ENCODE data around the gene DACT3.
A peak's percentile ranks its signal among the peaks of the same experiment; 100 is the strongest.
"Not testable (repeated sequence)": the region's sequence is repeated elsewhere in the genome, so short reads cannot be mapped to it uniquely, and the experiment has no call there.

Gene DACT3

GRCh38 chr19:46631481-46631880, 29.5 kb downstream of the DACT3 start:
- no peak for DNase-seq

- DNase-seq, result no peak
Measured at GRCh38 chr19:46630586-46631205, 30.3 kb downstream of the DACT3 start.

- no peak for DNase-seq
Measured at GRCh38 chr19:46629546-46630025, 31.4 kb downstream of the DACT3 start.

- not testable (repeated sequence) for DNase-seq
Measured at GRCh38 chr19:46628970-46629369, 32.0 kb downstream of the DACT3 start.

GRCh38 chr19:46626446-46626845, 34.5 kb downstream of the DACT3 start:
- DNase-seq, result no peak

- no peak for DNase-seq
Measured at GRCh38 chr19:46625731-46626130, 35.3 kb downstream of the DACT3 start.

- DNase-seq, result no peak
Measured at GRCh38 chr19:46624958-46625661, 35.9 kb downstream of the DACT3 start, which contains the start of gene PTGIR. TSS of gene PTGIR (minus strand) at chr19:46625089. CDS start at chr19:46624225, 864 bp downstream.

- DNase-seq, result no peak
Measured at GRCh38 chr19:46623915-46624502, 37.0 kb downstream of the DACT3 start.

GRCh38 chr19:46622118-46622446, 38.9 kb downstream of the DACT3 start:
- DNase-seq, result no peak

GRCh38 chr19:46621191-46622117, 39.5 kb downstream of the DACT3 start:
- DNase-seq, result no peak

GRCh38 chr19:46620716-46621115, 40.3 kb downstream of the DACT3 start:
- no peak for DNase-seq

- DNase-seq, result no peak
Measured at GRCh38 chr19:46620267-46620666, 40.7 kb downstream of the DACT3 start.

- DNase-seq, result no peak
Measured at GRCh38 chr19:46618670-46619231, 42.2 kb downstream of the DACT3 start.

GRCh38 chr19:46617601-46618000, 43.4 kb downstream of the DACT3 start:
- DNase-seq, result no peak

GRCh38 chr19:46616631-46617322, 44.2 kb downstream of the DACT3 start:
- DNase-seq, result no peak

GRCh38 chr19:46615966-46616365, 45.0 kb downstream of the DACT3 start:
- DNase-seq, result no peak

GRCh38 chr19:46614114-46614722, 46.8 kb downstream of the DACT3 start:
- DNase-seq, result peak; percentile 83

GRCh38 chr19:46613525-46613924, 47.5 kb downstream of the DACT3 start:
- no peak for DNase-seq

- DNase-seq, result no peak
Measured at GRCh38 chr19:46611776-46612175, 49.2 kb downstream of the DACT3 start.

- no peak for DNase-seq
Measured at GRCh38 chr19:46610851-46611770, 49.9 kb downstream of the DACT3 start.

- no peak for DNase-seq
Measured at GRCh38 chr19:46610413-46610775, 50.6 kb downstream of the DACT3 start.

Data from activated CD8-positive, alpha-beta memory T cell treated with anti-CD3 and anti-CD28 coated beads, Interleukin-2, amount 50 U/mL, for 4 hours (primary cell).